HG03469 (cell line): ENCODE measurements around the gene PPP2R5C.

Experiments
- ATAC-seq: cut with Tn5 transposase; IDR thresholded peaks from one replicate; pipeline ENCODE4 v1.9.1; 2021; ENCODE audit warnings: mild to moderate bottlenecking, moderate library complexity, moderate number of reproducible peaks; ENCODE audit not compliant: unreplicated experiment

PPP2R5C gene

GRCh38 chr14:101858791-101859537 is 97.5 kb downstream of the PPP2R5C start:
- no peak for ATAC-seq

DNA sequence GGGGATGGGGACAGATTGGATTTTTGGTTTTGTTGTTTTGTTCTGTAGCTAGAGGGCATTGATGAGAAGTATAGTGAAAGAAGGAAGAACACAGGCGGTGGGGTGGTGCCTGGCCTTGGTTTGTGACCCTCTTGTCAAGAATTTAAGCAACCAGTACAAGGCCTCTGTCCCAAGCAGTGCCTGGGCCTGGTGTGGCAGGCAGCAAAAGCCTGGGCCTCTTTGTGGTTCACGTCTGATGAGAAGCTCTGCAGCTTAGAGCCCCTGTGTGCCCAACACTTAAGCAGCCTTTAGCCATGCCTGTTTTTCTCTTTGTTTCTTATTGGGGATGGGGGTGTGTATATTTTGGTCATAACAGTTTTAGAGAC is 98.0 kb downstream of the PPP2R5C start:
- no peak for ATAC-seq

DNA sequence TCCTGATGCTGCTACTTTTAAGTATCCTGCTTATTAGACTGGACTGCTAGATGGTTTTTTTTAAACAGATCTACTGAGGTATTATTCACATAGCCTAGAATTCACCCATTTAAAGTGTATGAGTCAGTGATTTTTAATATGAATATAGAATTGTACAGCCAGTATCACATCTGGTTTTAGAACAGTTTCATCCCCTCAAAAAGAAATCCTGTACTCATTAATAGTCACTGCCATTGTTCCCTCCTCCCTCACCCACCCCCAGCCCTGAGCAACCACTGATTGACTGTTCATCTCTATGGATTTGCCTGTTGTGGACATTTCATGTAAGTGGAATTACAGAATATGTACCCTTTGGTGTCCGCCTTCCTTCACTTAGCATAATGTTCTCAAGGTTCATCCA is 98.4 kb downstream of the PPP2R5C start:
- ATAC-seq, result no peak

- ATAC-seq, result no peak
Measured at GRCh38 chr14:101861464-101861863, 100.0 kb downstream of the PPP2R5C start.

GRCh38 chr14:101862177-101862576 is 100.7 kb downstream of the PPP2R5C start:
- ATAC-seq, result no peak

- no peak for ATAC-seq
Measured at GRCh38 chr14:101862711-101863110, 101.2 kb downstream of the PPP2R5C start.

DNA sequence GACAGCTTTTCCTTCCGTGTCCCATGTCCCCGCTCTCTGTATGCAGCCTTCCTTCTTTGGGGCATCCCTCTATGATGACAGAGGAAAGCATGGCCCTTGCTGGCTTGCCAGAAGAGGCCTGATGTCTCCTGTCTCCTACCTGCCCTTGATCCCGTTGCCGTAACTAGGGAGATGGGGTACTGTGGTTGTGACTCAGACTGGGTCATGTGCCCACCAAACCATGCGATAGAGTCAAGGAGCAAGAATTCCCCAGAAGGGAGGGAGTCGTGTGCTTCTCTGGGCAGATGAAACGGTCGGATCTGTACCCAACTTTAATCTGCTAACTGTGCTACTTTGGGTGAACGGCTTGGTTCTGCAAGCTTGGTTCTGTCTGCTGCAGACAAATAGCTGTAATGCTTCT is 103.8 kb downstream of the PPP2R5C start:
- no peak for ATAC-seq

DNA sequence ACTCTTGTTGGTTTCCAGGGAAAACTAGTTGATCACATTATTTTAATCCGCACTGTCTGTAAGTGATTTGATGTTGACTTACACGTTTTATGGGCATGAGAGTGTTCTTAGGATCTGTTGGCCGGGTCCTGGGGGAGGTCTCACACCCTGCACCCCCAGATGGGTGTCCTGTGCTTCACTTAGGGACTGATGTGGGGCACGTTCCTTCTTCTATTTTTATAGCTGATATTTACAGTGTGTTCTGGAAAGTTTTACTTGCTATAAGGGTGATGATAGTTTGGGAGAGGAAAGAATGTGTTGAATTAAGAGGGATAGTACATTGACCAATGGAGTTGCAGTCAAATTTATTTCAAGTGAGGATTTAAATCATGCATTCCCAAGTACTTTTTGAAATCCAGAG is 106.3 kb downstream of the PPP2R5C start:
- ATAC-seq, result no peak

DNA sequence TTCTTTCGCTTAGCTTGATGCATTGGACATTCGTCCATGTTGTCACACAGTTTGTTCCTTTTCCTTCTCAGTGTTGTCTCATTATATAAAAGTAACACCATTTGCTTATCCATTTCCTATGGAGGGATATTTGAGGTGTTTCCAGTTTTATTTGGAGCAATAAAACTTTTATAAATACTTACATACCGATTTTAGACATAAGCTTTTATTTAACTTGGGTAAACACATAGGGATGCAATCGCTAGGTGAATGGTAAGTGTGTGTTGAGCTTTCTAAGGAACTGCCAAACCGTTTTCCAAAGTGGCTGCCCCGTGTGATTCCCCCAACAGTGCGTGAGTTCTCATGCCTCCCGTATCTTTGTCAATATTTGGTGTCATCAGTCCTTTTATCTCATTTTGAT is 107.7 kb downstream of the PPP2R5C start:
- no peak for ATAC-seq

DNA sequence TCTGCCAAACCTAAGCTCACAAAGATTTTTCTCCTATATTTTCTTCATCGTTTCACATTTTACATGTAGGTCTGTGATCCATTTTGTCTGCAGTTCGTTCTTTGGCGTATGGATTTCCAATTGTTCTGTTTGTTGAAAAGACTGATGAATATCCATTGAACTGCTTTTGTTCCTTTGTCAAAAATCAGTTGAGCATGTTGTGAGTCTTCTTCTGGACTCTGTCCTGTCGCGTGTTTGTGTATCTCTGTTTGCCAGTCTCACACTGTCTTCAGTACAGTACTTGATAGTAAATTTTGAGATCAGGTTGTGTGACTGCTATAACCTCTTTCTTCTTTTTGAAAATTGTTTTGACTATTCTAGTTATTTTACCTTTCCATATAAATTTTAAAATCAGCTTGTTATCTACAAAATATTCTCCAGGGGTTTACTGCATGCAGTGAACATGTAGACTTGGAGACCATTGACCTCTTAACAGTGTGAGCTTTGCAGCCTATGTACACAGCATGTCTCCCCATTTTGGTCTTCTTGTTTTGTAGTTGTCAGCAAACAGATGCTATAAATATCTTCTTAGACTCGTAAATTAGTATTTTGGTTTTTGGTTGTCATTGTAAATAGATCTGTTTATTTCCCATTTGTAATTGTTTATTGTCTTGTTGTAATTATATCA is 108.9 kb downstream of the PPP2R5C start:
- no peak for ATAC-seq

GRCh38 chr14:101872346-101872745 is 110.8 kb downstream of the PPP2R5C start:
- ATAC-seq, result no peak

DNA sequence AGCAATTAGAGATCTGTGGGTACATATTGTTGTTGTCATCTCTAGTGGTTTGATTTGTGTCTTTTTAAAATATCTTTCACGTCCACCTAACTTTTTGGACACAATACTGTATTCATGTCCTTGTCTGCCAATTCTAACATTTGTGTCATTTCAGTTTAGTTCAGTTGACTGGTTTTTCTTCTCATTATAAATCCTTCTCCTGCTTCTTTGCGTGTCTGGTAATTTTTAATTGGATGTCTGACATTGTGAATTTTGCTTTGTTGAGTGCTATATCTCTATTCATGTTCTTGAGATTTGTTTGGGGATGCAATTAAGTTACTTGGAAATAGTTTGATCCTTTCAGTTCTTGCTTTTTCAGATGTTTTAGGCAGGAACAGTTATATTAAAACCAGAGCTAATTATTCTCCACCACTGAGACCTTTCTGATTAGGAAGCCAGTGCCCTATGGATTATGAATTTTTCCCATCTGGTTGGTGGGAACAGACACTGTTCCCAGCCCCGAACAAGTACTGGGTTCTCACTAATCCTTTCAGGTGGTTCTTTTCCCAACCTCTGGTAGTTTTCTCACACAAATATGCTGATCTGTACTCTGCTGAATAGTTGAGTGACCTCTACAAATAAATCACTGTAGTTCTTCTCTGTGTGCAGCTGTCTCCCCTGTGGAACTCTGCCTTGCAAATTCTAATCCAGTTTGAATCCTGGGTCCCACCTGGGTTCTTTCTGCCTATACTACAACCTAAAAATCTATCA is 111.7 kb downstream of the PPP2R5C start:
- ATAC-seq, result no peak

DNA sequence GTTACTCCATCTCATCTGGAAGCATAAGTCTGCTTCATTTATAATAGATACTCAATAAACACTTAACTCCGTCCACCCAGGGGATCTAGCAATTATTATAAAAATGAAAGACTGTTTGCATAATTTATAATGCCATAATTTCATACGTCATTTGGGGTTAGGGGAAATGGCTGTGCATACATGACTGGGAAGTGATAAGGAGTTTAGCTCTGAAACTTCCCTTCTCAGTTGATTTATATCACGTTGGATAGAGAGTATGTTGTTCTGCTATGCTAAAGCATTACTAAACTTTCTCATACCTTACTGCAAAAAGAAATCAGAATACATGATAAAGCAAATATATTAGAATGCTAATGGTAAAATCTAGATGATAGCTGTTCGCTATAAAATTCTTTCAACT is 112.5 kb downstream of the PPP2R5C start:
- no peak for ATAC-seq

DNA sequence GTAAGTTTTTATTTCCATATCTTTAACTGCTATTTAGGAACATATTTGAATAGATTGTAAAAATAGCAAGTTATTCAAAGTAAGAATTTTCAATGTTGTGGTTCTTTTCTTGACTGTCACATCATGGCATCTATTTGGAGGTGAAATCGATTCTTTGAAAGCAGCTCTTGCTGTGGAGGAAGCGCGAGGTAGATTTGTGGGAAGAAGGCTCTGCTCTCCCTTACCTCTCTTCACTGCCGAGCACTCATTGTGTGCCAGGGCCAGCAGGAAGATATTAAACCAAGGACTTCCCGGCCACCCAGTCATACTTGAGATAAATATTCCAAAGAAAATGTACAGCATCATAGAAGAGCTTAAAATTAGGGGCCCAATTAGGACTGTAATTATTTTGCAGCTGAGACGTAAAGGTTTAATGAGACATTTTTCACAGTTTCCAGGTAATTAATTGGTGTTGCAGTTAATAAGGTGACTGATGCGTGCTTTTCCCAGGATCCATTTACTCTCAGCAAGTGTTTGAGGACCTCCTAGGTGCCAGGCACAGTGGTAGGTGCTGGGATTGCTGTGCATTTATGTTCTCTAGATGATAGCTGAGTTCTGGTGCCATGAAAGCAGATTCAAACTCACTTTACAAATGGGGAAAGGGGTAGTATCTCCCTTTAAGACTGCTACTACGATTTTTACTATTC is 113.7 kb downstream of the PPP2R5C start:
- ATAC-seq, result no peak

DNA sequence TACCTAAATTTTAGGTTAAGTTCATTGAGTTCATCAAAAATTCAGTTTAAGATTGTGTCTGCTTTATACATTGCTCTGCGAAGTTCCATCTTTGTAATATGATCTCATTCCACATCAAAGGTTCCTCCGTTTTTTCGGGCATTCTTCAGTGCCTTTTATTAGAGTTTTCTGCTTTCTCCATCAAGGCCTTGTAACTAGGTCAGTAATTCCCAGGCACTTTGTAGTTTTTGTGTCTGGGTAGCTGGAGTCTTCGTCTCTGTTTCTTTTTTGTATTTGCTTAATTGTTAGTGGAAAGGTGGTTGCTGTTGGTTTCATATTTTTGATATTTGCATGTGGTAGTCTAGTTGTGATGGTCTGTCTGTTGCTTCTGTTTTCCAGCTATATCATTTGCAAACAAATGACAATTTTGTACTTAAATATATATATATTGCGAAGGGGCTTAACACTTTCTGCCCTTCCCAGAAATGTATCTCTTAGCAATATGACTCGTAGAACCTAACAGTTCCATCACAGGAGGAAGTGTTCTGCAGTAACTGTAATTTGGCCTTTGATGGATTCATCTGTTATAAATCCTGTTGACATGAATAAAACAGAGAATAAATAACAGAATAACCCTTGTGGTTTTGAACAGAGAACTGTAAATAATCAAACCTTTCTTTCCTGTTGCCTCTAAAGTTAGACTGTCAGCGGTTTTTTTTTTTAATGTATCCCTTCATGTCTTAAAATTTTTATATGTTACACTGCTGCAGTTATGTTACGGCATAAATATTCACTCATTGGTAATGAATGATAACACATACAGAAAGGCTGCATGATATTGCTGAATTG is 114.4 kb downstream of the PPP2R5C start:
- no peak for ATAC-seq

DNA sequence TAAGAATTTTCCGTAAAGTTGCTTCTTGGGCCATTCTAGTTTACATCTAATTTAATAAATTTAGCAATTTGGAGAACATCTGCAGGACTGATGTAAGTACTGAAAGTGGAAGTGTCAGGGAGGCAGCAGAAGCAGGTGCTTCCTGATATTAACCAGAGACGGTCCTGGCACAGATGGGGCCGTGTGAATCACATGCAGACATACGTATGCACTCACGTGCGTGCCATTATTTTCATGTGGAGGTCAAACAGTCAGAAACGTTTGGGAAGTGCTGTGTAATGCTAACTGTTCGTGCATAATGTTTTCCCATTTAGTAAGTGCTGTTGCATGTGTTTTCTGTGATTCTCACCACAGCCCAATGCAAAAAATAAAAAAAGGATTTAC is 115.0 kb downstream of the PPP2R5C start:
- ATAC-seq, result peak; percentile 71

GRCh38 chr14:101877766-101878165 is 116.3 kb downstream of the PPP2R5C start:
- no peak for ATAC-seq

DNA sequence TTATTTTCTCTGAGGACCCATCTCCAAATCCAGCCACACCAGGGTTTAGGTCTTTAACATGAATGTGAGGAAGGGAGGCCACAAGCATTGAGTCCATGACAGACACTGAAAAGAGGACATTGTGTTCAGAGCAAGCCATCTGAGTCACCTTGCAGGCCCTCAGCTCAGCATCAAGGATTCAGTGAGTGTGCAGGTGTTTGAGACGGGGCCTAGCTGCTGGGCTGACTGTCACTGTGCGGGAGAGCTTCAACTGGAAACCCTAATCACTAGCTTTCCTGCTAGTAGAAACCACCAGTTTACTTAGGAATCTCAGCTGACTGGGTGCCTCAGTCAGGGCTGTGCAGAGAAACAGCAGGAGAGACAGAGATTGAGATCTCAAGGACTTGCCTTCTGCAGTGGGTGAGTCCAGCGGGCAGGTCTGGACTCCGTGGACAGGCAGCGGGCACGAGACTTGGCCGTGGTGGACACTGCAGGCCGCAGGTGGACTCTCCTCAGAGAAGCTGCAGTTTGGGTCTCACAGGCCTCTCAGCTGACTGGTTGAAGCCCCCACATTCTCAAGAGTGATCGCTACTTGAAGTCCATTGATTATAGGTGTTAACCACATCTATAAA is 116.8 kb downstream of the PPP2R5C start:
- no peak for ATAC-seq

- ATAC-seq, result no peak
Measured at GRCh38 chr14:101878822-101879528, 117.5 kb downstream of the PPP2R5C start.
